GM12878 (cell line): Measurements from ENCODE around the gene IREB2. TPM values are rescaled to one million over a fixed set of nuclear protein-coding genes. Genes with fewer than 3 reads are reported as not detected.

ENCODE experiments used
- ATAC-seq: fragments of 200-7000 bp; cut with Tn5 transposase; 3 replicates; pipeline ENCODE4 v1.9.1; 2020; ENCODE audit warnings: mild to moderate bottlenecking, moderate library complexity
- BruUV-seq: library from RNA; stranded (reverse); fragments of 400-500 nt; replicated peaks from 2 replicates; lab custom pipeline; 2021; lab: Mats Ljungman, UMichigan
- CTCF ChIA-PET: fragments of 300-600 bp; sonication (Branson Sonifier 250); formaldehyde crosslinking; extraction: SDS; loops from one replicate; lab custom pipeline; 2021; ENCODE audit warnings: inconsistent platforms; lab: Yijun Ruan, JAX
- POLR2A ChIA-PET: fragments of 350-600 bp; formaldehyde crosslinking; extraction: SDS; loops from one replicate; lab custom pipeline; 2021; ENCODE audit warnings: inconsistent platforms; lab: Charles Lee
- RAD21 ChIA-PET: fragments of 300-600 bp; sonication (Branson Sonifier 250); formaldehyde crosslinking; loops from one replicate; lab custom pipeline; 2023; ENCODE audit warnings: antibody characterized with exemption; ENCODE audit not compliant: unreplicated experiment; lab: Charles Lee
- SMC1A ChIA-PET: fragments of 300-600 bp; sonication (Branson Sonifier 250); formaldehyde crosslinking; loops from one replicate; lab custom pipeline; 2023; ENCODE audit not compliant: unreplicated experiment, uncharacterized antibody; lab: Charles Lee
- DNase-seq: peaks from one replicate; pipeline ENCODE4 v3.0.0-alpha.2; 2011; ENCODE audit warnings: low read depth, low spot score
- FAIRE-seq: peaks from 3 replicates; lab custom pipeline; 2011; peaks lifted over from hg19 to GRCh38; lab: Jason Lieb, UNC
- H2AFZ ChIP-seq: 2 replicates; pipeline ENCODE4 v1.6.0; 2011; ENCODE audit warnings: low read depth, low read length, control low read depth; ENCODE audit not compliant: control insufficient read depth
- H3K27ac ChIP-seq: 2 replicates; pipeline ENCODE4 v1.5.1; 2011; ENCODE audit warnings: control low read depth; ENCODE audit not compliant: control insufficient read depth, insufficient read depth
- H3K27me3 ChIP-seq, 2 experiments: replicated peaks in 1 of 2; 2 replicates each; pipeline versions ENCODE4 v1.6.0 to v1.6.1; 2011; ENCODE audit warnings: low read length in 1 of 2; ENCODE audit not compliant: control insufficient read depth in 2 of 2, insufficient read depth in 2 of 2
- H3K36me3 ChIP-seq, 2 experiments: 2 replicates each; pipeline ENCODE4 v1.5.1; 2011; ENCODE audit warnings: low read length in 1 of 2; ENCODE audit not compliant: control insufficient read depth in 2 of 2, insufficient read depth in 2 of 2
- H3K4me1 ChIP-seq: 2 replicates; pipeline ENCODE4 v1.6.1; 2011; ENCODE audit warnings: mild to moderate bottlenecking, low read length, moderate library complexity, mixed read lengths; ENCODE audit not compliant: control insufficient read depth, insufficient read depth
- H3K4me2 ChIP-seq: 2 replicates; pipeline ENCODE4 v1.6.0; 2011; ENCODE audit warnings: control low read depth; ENCODE audit not compliant: control insufficient read depth, insufficient read depth
- H3K4me3 ChIP-seq: fragments of 200-600 bp; sonication (generic); 2 replicates; pipeline ENCODE4 v1.5.1; 2016
- H3K79me2 ChIP-seq: 2 replicates; pipeline ENCODE4 v1.6.0; 2011; ENCODE audit warnings: low read length; ENCODE audit not compliant: control insufficient read depth, insufficient read depth
- H3K9ac ChIP-seq: 2 replicates; pipeline ENCODE4 v1.8.0; 2011; ENCODE audit warnings: low read length, control low read depth, mixed read lengths; ENCODE audit not compliant: control insufficient read depth, insufficient read depth
- H3K9me3 ChIP-seq: replicated peaks from 3 replicates; pipeline ENCODE4 v1.5.1; 2011; ENCODE audit warnings: mild to moderate bottlenecking, low read length; ENCODE audit not compliant: control insufficient read depth, insufficient read depth
- H4K20me1 ChIP-seq: 2 replicates; pipeline ENCODE4 v1.6.0; 2011; ENCODE audit not compliant: control insufficient read depth, insufficient read depth
- HSF1 ChIP-seq: fragments of 150-350 bp; IDR thresholded peaks from 2 replicates; pipeline ENCODE4 v1.6.1; 2014; ENCODE audit warnings: mild to moderate bottlenecking, low read depth, low read length
- IKZF1 ChIP-seq: fragments of 450-650 bp; conservative IDR thresholded peaks from 2 replicates; pipeline ENCODE4 v1.6.1; 2017; ENCODE audit warnings: antibody characterized with exemption, mild to moderate bottlenecking
- KLF5 ChIP-seq: fragments of 450-650 bp; IDR thresholded peaks from 2 replicates; pipeline ENCODE4 v1.6.1; 2014; ENCODE audit warnings: mild to moderate bottlenecking; ENCODE audit not compliant: partially characterized antibody
- NR2C1 ChIP-seq: fragments of 450-650 bp; IDR thresholded peaks from 2 replicates; pipeline ENCODE4 v1.6.1; 2017; ENCODE audit warnings: antibody characterized with exemption, mild to moderate bottlenecking, moderate library complexity
- SREBF2 ChIP-seq: IDR thresholded peaks from 2 replicates; pipeline ENCODE4 v1.6.1; 2012; ENCODE audit warnings: mild to moderate bottlenecking, low read length
- ZBTB33 ChIP-seq: fragments of 450-650 bp; IDR thresholded peaks from 2 replicates; pipeline ENCODE4 v1.6.1; 2017; ENCODE audit warnings: mild to moderate bottlenecking
- WGBS: methylation state at CpG from one replicate; pipeline ENCODE4 v1.1.6; 2016; ENCODE audit warnings: low lambda C conversion rate; ENCODE audit not compliant: insufficient replicate concordance, insufficient coverage; ENCODE audit errors: missing lambda C conversion rate; 5-methylcytosine and 5-hydroxymethylcytosine counted together
- in situ Hi-C: fragments of 300-500 bp; cut with MboI; formaldehyde crosslinking; loops from 9 replicates; pipeline ENCODE4 v1.14.3; 2018; ENCODE audit warnings: mixed read lengths
- intact Hi-C: fragments of 100-400 bp; cut with micrococcal nuclease; formaldehyde crosslinking; loops from one replicate; pipeline ENCODE4 v1.14.2; 2022; ENCODE audit not compliant: unreplicated experiment
- polyA plus RNA-seq, 11 experiments: library from polyadenylated mRNA; depleted of rRNA in 4 of 11; unstranded in 6 of 11; stranded (reverse) in 5 of 11; fragments of >200 nt; fragmentation: Nextera tagmentation in 4 of 11; fragmentation: Illumina TruSeq in 1 of 11; extraction: Ambion mirVana in 4 of 11; extraction: Trizol in 1 of 11; gene quantifications; 1 replicate in 1 of 11; 2 replicates in 10 of 11; pipeline versions ENCODE4 v1.2.1 to v1.2.3, GENCODE V29; 2011 to 2016; ENCODE audit warnings: inconsistent platforms in 2 of 11, missing spikeins in 2 of 11, low read depth in 1 of 11
- total RNA-seq, 4 experiments: library from RNA; depleted of rRNA in 3 of 4; stranded (reverse); fragments of >200 nt in 3 of 4; fragmentation: Illumina TruSeq in 1 of 4; extraction: Trizol in 1 of 4; gene quantifications; 2 replicates each; pipeline versions ENCODE4 v1.2.1 to v1.2.3, GENCODE V29; 2013 to 2021

IREB2 gene
- total and polyA plus RNA-seq, 10 of the 15 experiments (the other 5 are each of a cell fraction or from before 2014, with no cell fraction given), result 13.0 to 52.4 (median 24.4) TPM

- DNase-seq (no peak), ATAC-seq (peak; percentile 22; the same call in 1 of the 3 replicates), FAIRE-seq (no peak)
- Histone ChIP-seq H3K27me3 (no peaks in the 10 kb centered on the region), H3K27ac (no peak overlapping the region), H3K36me3 (peaks cover 5 to 23% of the 10 kb centered on the region in 2 experiments; a peak in 3 of 4 replicates), H3K4me3 (no peak overlapping the region), H3K4me1 (0 out of 2 replicates have a peak, but pooled peaks cover 8% of the 10 kb centered on the region), H3K9ac (no peak overlapping the region), H3K79me2 (peaks cover 74% of the 10 kb centered on the region), H4K20me1 (peaks cover 5% of the 10 kb centered on the region; the same call in 1 of the 2 replicates), H2AFZ (no peak overlapping the region), H3K4me2 (no peak overlapping the region), H3K9me3 (no peaks in the 10 kb centered on the region)
- intact Hi-C loops, result no loop called here
- no peak for TF ChIP-seq IKZF1
- TF ChIP-seq NR2C1, result no peak
- no peak for TF ChIP-seq KLF5
- no peak for TF ChIP-seq SREBF2
- no peak for TF ChIP-seq ZBTB33
- TF ChIP-seq HSF1, result no peak
- ChIA-PET CTCF (no interaction called here), RAD21 (no interaction called here), SMC1A (interaction anchor here (1.0 to 1.4 kb wide), 2 partner anchors 14 to 30 kb away, joined by 3 read pairs; no protein-coding TSS in a partner anchor), POLR2A (no interaction called here)
- WGBS, result 67% methylated on average over 1 of the region's 1 CpG
- BruUV-seq, result no TSS peak
- in situ Hi-C loops, result no loop called here
Measured at GRCh38 chr15:78444255-78444654, 6.2 kb downstream of the IREB2 start.
